ENCODE data around the gene C1orf52. TPM values are rescaled to one million over a fixed set of nuclear protein-coding genes. Genes with fewer than 3 reads are reported as not detected.

C1orf52 gene
- total and polyA plus RNA-seq, 9 of the 15 experiments (the other 6 are each of a cell fraction or from before 2014, with no cell fraction given) = 17.0 to 38.5 (median 33.0) TPM

GRCh38 chr1:85224734-85225623 is 34.5 kb downstream of the C1orf52 start (continued):
- TF ChIP-seq ZNF75A (CRISPR knock-in tag; IDR thresholded peaks at IDR 0.05) = no peak
- TF ChIP-seq ARID3B (CRISPR knock-in tag; IDR thresholded peaks at IDR 0.05; ENCODE audit: borderline replicate concordance) = no peak
- no peak for TF ChIP-seq IRF1 (CRISPR knock-in tag; IDR thresholded peaks at IDR 0.05; ENCODE audit: borderline replicate concordance)
- TF ChIP-seq ATF3 (IDR thresholded peaks at IDR 0.05) = peak; percentile 91
- peak; percentile 60; the same call in 1 of the 2 replicates for TF ChIP-seq ATF3 (CRISPR knock-in tag; conservative IDR thresholded peaks at IDR 0.05)
- TF ChIP-seq ZFP30 (CRISPR knock-in tag; IDR thresholded peaks at IDR 0.05; ENCODE audit: borderline replicate concordance) = no peak
- peak; percentile 50 for TF ChIP-seq NFATC3 (IDR thresholded peaks at IDR 0.05)
- TF ChIP-seq FOXK1 (CRISPR knock-in tag; IDR thresholded peaks at IDR 0.05; ENCODE audit: borderline replicate concordance) = no peak
- TF ChIP-seq EP300 (IDR thresholded peaks at IDR 0.05; ENCODE audit: low read length) = peak; percentile 99
- no peak for TF ChIP-seq ZNF140 (CRISPR knock-in tag; IDR thresholded peaks at IDR 0.05)
- TF ChIP-seq ZNF668 (CRISPR knock-in tag; IDR thresholded peaks at IDR 0.05) = no peak
- peak; percentile 59; the same call in 1 of the 2 replicates for TF ChIP-seq LCOR (CRISPR knock-in tag; IDR thresholded peaks at IDR 0.05)
- TF ChIP-seq IRF9 (tag; IDR thresholded peaks at IDR 0.05) = no peak
- TF ChIP-seq TEAD1 (CRISPR knock-in tag; IDR thresholded peaks at IDR 0.05) = peak; percentile 53 to 85; a peak in 3 of 4 replicates
- TF ChIP-seq PBX2 (CRISPR knock-in tag; IDR thresholded peaks at IDR 0.05; ENCODE audit: low read depth) = 0 out of 2 replicates have a peak, but pooled peaks have one; percentile 19
- peak; percentile 87 for TF ChIP-seq PBX2 (tag; conservative IDR thresholded peaks at IDR 0.05; ENCODE audit: low read depth)
- TF ChIP-seq ZFP91 (CRISPR knock-in tag; IDR thresholded peaks at IDR 0.05) = no peak
- peak; percentile 94 for TF ChIP-seq ZEB2 (IDR thresholded peaks at IDR 0.05)
